GM19468 (cell line): Measurements from ENCODE around the gene UQCR11.

ENCODE experiments used
- ATAC-seq: cut with Tn5 transposase; IDR thresholded peaks from one replicate; pipeline ENCODE4 v1.9.1; 2021; ENCODE audit warnings: mild to moderate bottlenecking, moderate library complexity, moderate number of reproducible peaks; ENCODE audit not compliant: unreplicated experiment; ENCODE audit errors: extremely low read depth

Gene UQCR11

GRCh38 chr19:1592755-1593500, 12.3 kb downstream of the UQCR11 start, which contains the start of gene MBD3:
Gene MBD3 (minus strand): TSS chr19:1592865. CDS start chr19:1592631, 234 bp downstream.
- peak; percentile 73 for ATAC-seq

GRCh38 chr19:1592024-1592754, 13.1 kb downstream of the UQCR11 start:
- peak; percentile 25 for ATAC-seq

GRCh38 chr19:1591421-1592023, 13.7 kb downstream of the UQCR11 start:
- no peak for ATAC-seq

GRCh38 chr19:1590641-1591397, 14.4 kb downstream of the UQCR11 start:
- no peak for ATAC-seq

- no peak for ATAC-seq
Measured at GRCh38 chr19:1587872-1588271, 17.4 kb downstream of the UQCR11 start.

- ATAC-seq, result no peak
Measured at GRCh38 chr19:1585243-1585580, 20.1 kb downstream of the UQCR11 start.

- no peak for ATAC-seq
Measured at GRCh38 chr19:1584500-1585242, 20.6 kb downstream of the UQCR11 start.

- ATAC-seq, result no peak
Measured at GRCh38 chr19:1582201-1582600, 23.1 kb downstream of the UQCR11 start.

- ATAC-seq, result no peak
Measured at GRCh38 chr19:1580957-1581356, 24.3 kb downstream of the UQCR11 start.

GRCh38 chr19:1580382-1580781, 24.9 kb downstream of the UQCR11 start:
- no peak for ATAC-seq

- ATAC-seq, result no peak
Measured at GRCh38 chr19:1579222-1579621, 26.0 kb downstream of the UQCR11 start.

- no peak for ATAC-seq
Measured at GRCh38 chr19:1577929-1578618, 27.2 kb downstream of the UQCR11 start.

GRCh38 chr19:1577090-1577928, 28.0 kb downstream of the UQCR11 start:
- ATAC-seq, result no peak

- no peak for ATAC-seq
Measured at GRCh38 chr19:1576242-1577089, 28.8 kb downstream of the UQCR11 start.

- no peak for ATAC-seq
Measured at GRCh38 chr19:1575323-1576241, 29.7 kb downstream of the UQCR11 start.

- ATAC-seq, result no peak
Measured at GRCh38 chr19:1574354-1575136, 30.7 kb downstream of the UQCR11 start.
